Mucosa of gallbladder (tissue), 1 donor: ENCODE results near the gene LARP6. TPM values are rescaled to one million over a fixed set of nuclear protein-coding genes. Genes with fewer than 3 reads are reported as not detected.
"Not testable (repeated sequence)": the region's sequence is repeated elsewhere in the genome, so short reads cannot be mapped to it uniquely, and the experiment has no call there.

Source experiments
- DNase-seq: peaks from one replicate; pipeline ENCODE4 v3.0.0-alpha.2; 2020; ENCODE audit warnings: low spot score
- total RNA-seq: library from RNA; stranded (reverse); gene quantifications from one replicate; pipeline ENCODE4 v1.2.1, GENCODE V29; 2021
- donor health status: DM: no; HTN: no; CAD: no.

Gene LARP6
- total RNA-seq, 1 donor from 2014 or later: 23.5 TPM

DNA sequence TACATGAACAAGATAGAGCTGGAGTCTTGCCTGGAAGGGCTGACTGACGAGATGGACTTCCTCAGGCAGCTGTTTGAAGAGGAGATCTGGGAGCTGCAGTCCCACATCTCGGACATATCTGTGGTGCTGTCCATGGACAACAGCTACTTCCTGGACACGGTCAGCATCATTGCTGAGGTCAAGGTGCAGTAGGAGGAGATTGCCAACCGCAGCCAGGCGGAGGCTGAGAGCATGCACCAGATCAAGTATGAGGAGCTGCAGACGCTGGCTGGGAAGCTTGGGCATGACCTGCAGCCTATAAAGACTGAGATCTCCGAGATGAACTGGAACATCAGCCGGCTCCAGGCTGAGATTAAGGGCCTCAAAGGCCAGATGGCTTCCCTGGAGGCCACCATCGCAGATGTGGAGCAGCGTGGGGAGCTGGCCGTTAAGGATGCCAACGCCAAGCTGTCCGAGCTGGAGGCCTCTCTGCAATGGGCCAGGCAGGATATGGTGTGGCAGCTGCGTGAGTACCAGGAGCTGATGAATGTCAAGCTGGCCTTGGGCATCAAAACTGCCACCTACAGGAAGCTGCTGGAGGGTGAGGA is 5.5 kb upstream of the LARP6 start:
- DNase-seq: peak; percentile 41

DNA sequence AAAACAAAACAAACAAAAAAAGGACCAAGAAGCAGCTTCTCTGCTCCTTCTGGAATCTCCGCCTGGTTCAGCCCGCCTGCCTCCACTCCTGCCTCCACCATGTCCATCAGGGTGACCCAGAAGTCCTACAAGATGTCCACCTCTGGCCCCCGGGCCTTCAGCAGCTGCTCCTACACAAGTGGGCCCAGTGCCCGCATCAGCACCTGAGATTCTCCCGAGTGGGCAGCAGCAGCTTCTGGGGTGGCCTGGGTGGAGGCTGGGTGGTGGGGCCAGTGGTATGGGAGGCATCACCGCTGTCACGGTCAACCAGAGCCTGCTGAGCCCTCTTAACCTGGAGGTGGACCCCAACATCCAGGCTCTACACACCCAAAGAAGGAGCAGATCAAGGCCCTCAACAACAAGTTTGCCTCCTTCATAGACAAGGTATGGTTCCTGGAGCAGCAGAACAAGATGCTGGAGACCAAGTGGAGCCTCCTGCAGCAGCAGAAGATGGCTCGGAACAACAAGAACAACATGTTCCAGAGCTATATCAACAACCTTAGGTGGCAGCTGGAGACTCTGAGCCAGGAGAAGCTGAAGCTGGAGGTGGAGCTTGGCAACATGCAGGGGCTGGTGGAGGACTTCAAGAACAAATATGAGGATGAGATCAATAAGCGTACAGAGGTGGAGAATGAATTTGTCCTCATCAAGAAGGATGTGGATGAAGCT is 4.8 kb upstream of the LARP6 start:
- not testable (repeated sequence) for DNase-seq

DNA sequence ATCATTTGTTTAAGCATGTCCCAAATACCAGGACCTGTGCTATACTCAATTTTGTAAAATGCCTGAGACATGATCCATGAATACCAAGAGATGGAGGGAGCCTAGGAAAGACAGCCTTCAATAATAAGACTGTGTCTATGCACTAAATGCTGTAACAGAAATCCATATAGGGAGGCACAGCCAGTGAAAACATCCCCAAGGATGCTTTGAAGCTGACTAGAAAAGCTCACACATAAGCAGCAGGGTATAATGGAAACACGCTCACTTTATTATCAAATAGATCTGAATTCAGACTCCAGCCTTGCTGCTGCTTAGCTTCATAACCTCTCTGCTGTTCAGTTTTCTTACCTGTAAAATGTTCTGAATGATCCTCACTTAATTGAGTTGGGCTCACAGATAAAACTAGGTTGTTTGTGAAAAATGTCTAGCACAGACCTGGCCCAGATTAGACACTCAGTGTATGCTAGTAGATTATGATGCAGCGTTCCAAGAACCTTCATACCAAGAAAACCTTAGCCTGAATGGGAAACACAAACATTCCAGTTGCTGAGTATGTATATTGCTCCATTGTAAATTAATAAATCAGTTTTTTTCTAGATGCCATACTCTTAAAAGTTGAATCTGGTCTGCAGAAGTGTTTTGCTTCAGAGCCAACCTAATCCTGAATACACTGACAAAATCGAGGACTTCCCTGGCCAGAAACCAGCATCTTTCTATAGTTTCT is 3.8 kb upstream of the LARP6 start:
- no peak for DNase-seq

- DNase-seq: peak; percentile 80
Measured at GRCh38 chr15:70856884-70857561, 3.1 kb upstream of the LARP6 start.

GRCh38 chr15:70856177-70856883 is 2.4 kb upstream of the LARP6 start:
- no peak for DNase-seq

GRCh38 chr15:70855764-70856163 is 1.8 kb upstream of the LARP6 start:
- no peak for DNase-seq

DNA sequence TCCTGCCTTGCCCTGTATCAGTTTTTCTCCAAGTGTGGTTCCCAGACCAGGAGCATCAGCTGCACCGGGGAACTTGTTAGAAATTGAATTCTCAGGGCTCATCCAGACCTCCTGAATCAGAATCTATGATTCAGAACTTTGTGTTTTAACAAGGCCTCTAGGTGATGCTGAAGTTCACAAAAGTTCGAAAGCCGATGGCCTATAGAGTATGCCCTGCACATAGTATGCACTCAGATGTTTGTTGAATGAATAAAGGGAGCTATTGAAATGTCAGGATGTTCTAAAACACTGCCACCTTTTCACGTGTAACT is 664 bp upstream of the LARP6 start:
- DNase-seq: no peak

- no peak for DNase-seq
Measured at GRCh38 chr15:70853318-70853972, 512 bp downstream of the LARP6 start.

GRCh38 chr15:70852501-70853317 is 1.2 kb downstream of the LARP6 start:
- DNase-seq: no peak

GRCh38 chr15:70851889-70852288 is 2.1 kb downstream of the LARP6 start:
- no peak for DNase-seq

GRCh38 chr15:70845602-70846360 is 8.2 kb downstream of the LARP6 start:
- DNase-seq: no peak

DNA sequence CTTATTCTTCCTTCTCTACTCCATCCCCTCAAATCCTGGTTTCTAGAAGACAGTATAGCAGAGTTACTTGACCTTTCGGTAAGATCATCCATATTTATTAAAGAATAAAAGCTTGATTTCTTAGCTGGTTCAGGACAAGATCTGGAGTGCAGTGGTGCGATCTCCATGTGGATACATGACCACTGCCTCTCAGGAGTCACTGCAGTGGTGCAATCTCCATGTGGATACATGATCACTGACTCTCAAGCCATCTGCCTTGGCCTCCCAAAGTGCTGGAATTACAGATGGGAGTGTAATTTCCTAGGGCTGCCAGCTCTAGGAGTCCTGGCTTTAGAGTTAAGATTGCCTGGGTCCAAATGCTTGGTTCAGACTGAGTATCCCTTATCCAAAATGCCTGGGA is 16.5 kb downstream of the LARP6 start:
- DNase-seq: no peak

GRCh38 chr15:70835841-70836240 is 18.1 kb downstream of the LARP6 start:
- DNase-seq: no peak

DNA sequence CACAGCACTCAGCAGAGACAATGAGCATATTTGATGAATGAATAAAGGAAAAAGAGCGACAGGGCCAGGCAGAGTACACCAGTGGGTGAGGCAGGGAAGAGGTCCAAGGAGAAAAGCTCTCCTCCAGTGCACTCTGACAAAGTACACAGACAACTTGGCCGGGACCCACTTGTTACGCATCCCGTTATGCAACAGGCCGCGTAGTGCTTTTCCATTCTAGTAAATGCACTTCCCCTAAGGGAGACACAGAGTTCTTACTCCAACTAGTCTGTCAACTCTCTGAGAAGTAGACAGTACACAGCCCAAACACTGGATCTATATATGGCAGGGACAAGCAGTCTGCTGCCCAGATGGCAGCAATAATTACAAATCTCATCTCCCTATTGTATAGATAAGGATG is 18.5 kb downstream of the LARP6 start:
- peak; percentile 53 for DNase-seq

DNA sequence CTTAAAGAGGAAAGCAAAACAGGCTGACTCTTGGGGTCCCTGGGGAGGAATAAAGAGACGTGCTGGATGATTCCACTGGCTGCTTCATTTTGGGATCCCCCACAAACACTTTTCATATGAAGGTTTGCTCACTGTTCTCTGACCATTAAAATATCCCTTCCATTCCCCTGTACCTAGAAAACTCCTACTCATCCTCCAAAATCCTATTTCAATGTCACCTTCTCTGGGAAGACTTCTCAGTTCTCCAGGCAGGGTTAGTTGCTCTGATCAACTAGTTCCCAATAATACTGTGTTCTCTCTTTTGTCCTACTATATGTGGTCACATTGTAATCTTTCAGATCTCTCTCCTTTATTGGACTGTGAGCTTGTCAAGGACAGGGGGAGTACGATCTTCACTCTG is 19.0 kb downstream of the LARP6 start:
- DNase-seq: no peak

GRCh38 chr15:70833861-70834765 is 19.8 kb downstream of the LARP6 start:
- no peak for DNase-seq

DNA sequence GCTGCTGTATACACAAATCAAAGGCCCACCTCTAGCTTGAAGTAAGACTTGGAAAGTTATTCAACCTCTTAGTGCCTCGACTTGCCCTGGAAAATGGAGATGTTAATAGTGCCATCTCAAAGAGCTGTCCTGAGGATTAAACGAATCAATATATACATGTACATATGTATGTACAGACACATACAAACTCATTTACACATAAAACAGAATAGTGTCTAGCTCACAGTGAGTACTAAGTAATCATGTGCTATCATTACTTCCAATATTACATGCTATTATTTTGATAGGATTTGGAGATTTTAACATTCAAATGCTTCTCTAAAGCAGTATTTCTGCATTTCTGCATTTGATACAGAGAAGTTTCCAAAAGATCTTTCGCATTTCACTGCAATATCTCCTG is 20.5 kb downstream of the LARP6 start:
- no peak for DNase-seq

DNA sequence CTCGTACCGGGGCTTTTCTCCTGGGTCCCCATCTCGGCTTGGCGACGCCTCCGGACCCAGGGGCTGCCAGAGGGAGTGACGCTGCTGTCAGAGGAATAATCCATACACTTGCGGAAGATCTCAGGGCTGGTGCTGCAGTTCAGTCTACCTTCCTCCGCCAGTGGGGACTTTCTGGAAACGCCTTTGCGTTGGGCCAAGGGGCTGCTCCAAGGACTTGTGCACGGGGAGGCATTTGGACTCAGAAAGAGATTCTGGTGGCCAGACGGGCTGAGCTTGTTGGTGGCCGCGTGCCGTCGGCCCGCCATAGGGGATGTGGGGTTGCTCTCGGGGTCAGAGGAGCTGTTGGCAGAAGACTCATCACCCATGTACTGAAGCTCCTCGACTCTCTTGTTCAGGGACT is 21.8 kb downstream of the LARP6 start:
- DNase-seq: no peak
